Right lobe of liver (tissue), 6 donors: ENCODE data around the gene OR10K2. TPM values are rescaled to one million over a fixed set of nuclear protein-coding genes. Genes with fewer than 3 reads are reported as not detected.
"Not testable (repeated sequence)": the region's sequence is repeated elsewhere in the genome, so short reads cannot be mapped to it uniquely, and the experiment has no call there.

Experiments used
- ATAC-seq, 4 donors: fragments of 200-7000 bp; cut with Tn5 transposase; one replicate each; pipeline ENCODE4 v1.9.1; 2020; ENCODE audit warnings: mild to moderate bottlenecking in 4 of 4, moderate library complexity in 4 of 4
- DNase-seq, 3 donors: peaks; one replicate each; pipeline ENCODE4 v3.0.0-alpha.2; 2020
- H3K27ac ChIP-seq, 3 donors: fragments of 200-600 bp; one replicate each; pipeline ENCODE4 v1.8.0; 2022
- H3K27me3 ChIP-seq, 2 donors: fragments of 200-600 bp; one replicate each; pipeline ENCODE4 v1.8.0; 2022
- H3K36me3 ChIP-seq, 4 donors: fragments of 200-600 bp; sonication (generic) in 1 of 4; one replicate each; pipeline versions ENCODE4 v1.5.1 to v1.8.0; 2017 to 2022; ENCODE audit warnings: control low read depth in 1 of 4
- H3K4me1 ChIP-seq, 4 donors: fragments of 200-600 bp; sonication (generic) in 1 of 4; one replicate each; pipeline versions ENCODE4 v1.5.1 to v1.8.0; 2017 to 2022; ENCODE audit warnings: control low read depth in 1 of 4
- H3K4me3 ChIP-seq, 3 donors: fragments of 200-600 bp; one replicate each; pipeline ENCODE4 v1.8.0; 2022
- H3K9me3 ChIP-seq, 4 donors: fragments of 200-600 bp; sonication (generic) in 1 of 4; one replicate each; pipeline versions ENCODE4 v1.5.1 to v1.8.0; 2017 to 2022; ENCODE audit warnings: control low read depth in 1 of 4
- CTCF ChIP-seq, 4 donors: fragments of 200-600 bp in 3 of 4; fragments of 450-650 bp in 1 of 4; IDR thresholded peaks; one replicate each; pipeline versions ENCODE4 v1.5.1 to v1.8.0; 2016 to 2022; ENCODE audit warnings: antibody characterized with exemption in 4 of 4, mild to moderate bottlenecking in 2 of 4
- POLR2A ChIP-seq: fragments of 450-650 bp; IDR thresholded peaks from one replicate; pipeline ENCODE4 v1.6.1; 2017; ENCODE audit warnings: antibody characterized with exemption, mild to moderate bottlenecking
- WGBS: methylation state at CpG from one replicate; pipeline ENCODE4 v1.1.6; 2018; ENCODE audit warnings: low coverage, low lambda C conversion rate; ENCODE audit not compliant: insufficient coverage; ENCODE audit errors: missing lambda C conversion rate; 5-methylcytosine and 5-hydroxymethylcytosine counted together
- intact Hi-C, 2 donors: fragments of 100-400 bp; cut with DNase I; formaldehyde crosslinking; loops; one replicate each; pipeline versions ENCODE4 v1.11.2 to v1.14.1; 2022
- total RNA-seq, 6 experiments: library from RNA; depleted of rRNA in 2 of 6; stranded (reverse); fragments of >200 nt in 2 of 6; fragmentation: NEBNext Ultra II Directional in 3 of 6; extraction: Animal tissue kit (Norgen Biotek cat#: 25700) in 3 of 6; gene quantifications; one replicate each; pipeline versions ENCODE4 v1.1.0 to v1.2.4, GENCODE V29; 2016 to 2023
- donor health status: DM: no; HTN: yes; CAD: no.
- donor health status: DM: no; HTN: no; CAD: no.
- donor health status: DM: no; HTN: no; CAD: no.
- donor health status: DM: no; HTN: yes; CAD: no.
- donor health status: DM: no; HTN: yes; CAD: no.

Gene OR10K2
- total RNA-seq, 6 experiments from 2014 or later: not detected

- Histone ChIP-seq H3K27me3 (no peaks in the 10 kb centered on the region), H3K9me3 (no peaks in the 10 kb centered on the region), H3K36me3 (no peaks in the 10 kb centered on the region), H3K4me3 (no peak overlapping the region), H3K27ac (no peak overlapping the region), H3K4me1 (no peaks in the 10 kb centered on the region)
- 27% methylated on average over 1 of the region's 1 CpG for WGBS
- DNase-seq: no peak
- no peak for TF ChIP-seq CTCF (IDR thresholded peaks at IDR 0.05)
- TF ChIP-seq POLR2A: no peak
- intact Hi-C loops: no loop called here
- ATAC-seq: no peak
These were observed 51.2 kb downstream of the OR10K2 start for GRCh38 chr1:158374860-158375259.

DNA sequence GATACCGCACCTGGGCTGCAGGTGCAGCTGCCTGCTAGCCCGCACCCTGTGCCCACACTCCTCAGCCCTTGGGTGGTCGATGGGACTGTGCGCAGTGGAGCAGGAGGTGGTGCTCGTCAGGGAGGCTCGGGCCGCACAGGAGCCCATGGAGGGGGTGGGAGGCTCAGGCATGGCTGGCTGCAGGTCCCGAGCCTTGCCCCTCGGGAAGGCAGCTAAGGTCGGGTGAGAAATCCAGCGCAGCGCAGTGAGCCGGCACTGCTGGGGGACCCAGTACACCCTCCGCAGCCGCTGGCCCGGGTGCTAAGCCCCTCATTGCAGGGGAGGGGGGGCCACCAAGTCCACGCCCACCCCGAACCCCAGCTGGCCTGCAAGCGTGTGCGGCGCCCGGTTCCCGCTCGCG lies 51.9 kb downstream of the OR10K2 start:
- intact Hi-C loops, H3K27me3 ChIP-seq, H3K4me1 ChIP-seq, H3K9me3 ChIP-seq, H3K4me3 ChIP-seq, ATAC-seq, H3K36me3 ChIP-seq, H3K27ac ChIP-seq: not testable (repeated sequence)
- WGBS: 60% methylated on average over 1 of the region's 25 CpGs
- peak in 1 of 3 donors; percentile 44 for DNase-seq

GRCh38 chr1:158371188-158371953 lies 54.7 kb downstream of the OR10K2 start:
- no peaks in the 10 kb centered on the region for H3K27me3 ChIP-seq
- no peaks in the 10 kb centered on the region for H3K36me3 ChIP-seq
- no peak for TF ChIP-seq CTCF (IDR thresholded peaks at IDR 0.05)
- TF ChIP-seq POLR2A: no peak
- intact Hi-C loops: no loop called here
- H3K9me3 ChIP-seq: no peaks in the 10 kb centered on the region
- ATAC-seq (no peak), DNase-seq (no peak)
- H3K4me1 ChIP-seq: no peaks in the 10 kb centered on the region
- H3K4me3 ChIP-seq: no peak overlapping the region
- WGBS: 57% methylated on average over 5 of the region's 6 CpGs
- H3K27ac ChIP-seq: no peak overlapping the region

Other genes starting within 250 kb of the OR10K2 start
- gene CD1D, start 245.3 kb downstream of the OR10K2 start, total RNA-seq: 1 to 10 TPM; 5.4 to 8.9 (median 7.1) TPM
- not detected for gene CD1A, start 171.8 kb downstream of the OR10K2 start, total RNA-seq
- under 1 TPM in 3 of 6 experiments, not detected in 3; 0.24 to 0.60 (median 0.31) TPM for gene CD1C, start 136.3 kb downstream of the OR10K2 start, total RNA-seq
- not detected for gene CD1B, start 94.7 kb downstream of the OR10K2 start, total RNA-seq
- gene CD1E, start 72.3 kb downstream of the OR10K2 start, total RNA-seq: under 1 TPM in 1 of 6 experiments, not detected in 5; 0.58 TPM
- not detected for gene OR10T2, start 26.8 kb downstream of the OR10K2 start, total RNA-seq
- gene OR10K1, start 35.6 kb upstream of the OR10K2 start, total RNA-seq: not detected
- not detected for gene OR10R2, start 46.0 kb upstream of the OR10K2 start, total RNA-seq
- not detected for gene OR6Y1, start 128.2 kb upstream of the OR10K2 start, total RNA-seq
- gene OR6P1, start 144.3 kb upstream of the OR10K2 start, total RNA-seq: not detected
- gene OR10X1, start 153.7 kb upstream of the OR10K2 start, total RNA-seq: not detected
- not detected for gene OR10Z1, start 179.0 kb upstream of the OR10K2 start, total RNA-seq